Measurements from ENCODE around the gene NEURL1.
"Not testable (repeated sequence)": the region's sequence is repeated elsewhere in the genome, so short reads cannot be mapped to it uniquely, and the experiment has no call there.

NEURL1 gene

DNA sequence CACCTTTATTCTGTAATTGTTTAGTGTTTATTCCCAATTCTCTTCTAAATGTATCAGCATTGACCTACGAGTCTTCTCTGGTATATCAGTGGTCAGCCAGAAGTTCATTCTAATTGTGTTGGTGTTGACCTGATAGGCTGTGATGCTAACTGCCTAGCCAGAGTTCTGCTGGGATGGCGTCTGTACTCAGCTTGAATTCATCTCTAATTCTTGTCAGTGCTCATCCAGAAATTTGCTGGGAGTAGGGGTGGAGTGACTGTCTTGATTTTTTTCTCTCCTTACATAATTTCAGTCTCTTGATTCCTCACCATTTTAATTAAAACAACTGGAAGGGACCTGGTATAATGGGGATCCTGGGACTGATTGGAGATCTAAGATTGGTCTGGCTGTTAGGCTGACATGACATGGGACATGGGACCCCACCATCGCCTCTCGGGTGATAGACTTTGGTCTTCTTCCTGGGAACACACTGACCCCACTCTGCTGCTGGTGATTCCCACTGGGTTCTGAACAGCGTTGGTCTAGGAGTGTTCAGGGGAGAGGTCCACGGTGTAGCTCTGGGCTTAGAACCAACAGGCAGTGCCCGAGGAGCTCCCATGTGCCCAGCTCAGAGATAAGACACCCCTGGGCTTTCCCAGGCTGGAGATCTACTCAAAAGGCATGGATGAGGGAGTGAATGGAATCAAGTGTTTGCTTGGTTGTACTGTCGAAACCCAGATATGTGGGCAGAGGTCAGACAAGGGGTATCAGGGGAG, 3.8 kb downstream of the NEURL1 start:
- TF ChIP-seq CTCF (IDR thresholded peaks at IDR 0.05; ENCODE audit: low read depth, low read length), result no peak
- no peak for DNase-seq (ENCODE audit: extremely low read depth, low read depth)

DNA sequence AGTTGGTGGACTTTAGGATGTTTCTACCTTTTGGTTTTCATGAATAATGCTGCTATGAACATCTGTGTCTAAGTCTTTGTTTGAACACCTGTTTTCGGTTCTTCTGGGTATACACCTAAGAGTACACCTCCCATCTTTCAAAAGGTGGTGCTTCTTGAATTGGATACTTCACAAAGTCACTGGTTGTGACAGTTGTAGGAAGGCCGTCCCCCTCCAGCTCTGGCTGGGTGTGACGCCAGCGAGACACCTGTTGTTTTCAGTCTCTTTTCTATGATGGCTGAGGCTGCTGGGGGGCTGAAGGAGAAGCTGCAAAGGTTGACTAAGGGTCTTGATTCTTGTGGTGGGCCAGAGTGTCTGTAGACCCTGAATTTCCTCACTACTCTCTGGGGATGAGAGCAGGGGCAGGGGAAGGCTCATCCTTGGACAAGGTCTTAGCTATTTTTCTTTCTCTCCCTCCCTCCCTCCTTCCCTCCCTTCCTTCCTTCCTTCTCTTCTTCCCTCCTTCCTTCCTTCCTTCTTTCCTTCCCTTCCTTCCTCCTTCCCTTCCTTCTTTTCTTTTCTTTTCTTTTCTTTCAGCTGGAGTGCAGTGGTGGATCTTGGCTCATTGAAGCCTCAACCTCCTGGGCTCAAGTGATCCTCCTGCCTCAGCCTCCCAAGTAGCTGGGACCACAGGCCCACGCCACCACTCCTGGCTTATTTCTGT, 5.6 kb downstream of the NEURL1 start:
- DNase-seq (ENCODE audit: extremely low read depth, low read depth), result no peak
- no peak for TF ChIP-seq CTCF (IDR thresholded peaks at IDR 0.05; ENCODE audit: low read depth, low read length)

DNA sequence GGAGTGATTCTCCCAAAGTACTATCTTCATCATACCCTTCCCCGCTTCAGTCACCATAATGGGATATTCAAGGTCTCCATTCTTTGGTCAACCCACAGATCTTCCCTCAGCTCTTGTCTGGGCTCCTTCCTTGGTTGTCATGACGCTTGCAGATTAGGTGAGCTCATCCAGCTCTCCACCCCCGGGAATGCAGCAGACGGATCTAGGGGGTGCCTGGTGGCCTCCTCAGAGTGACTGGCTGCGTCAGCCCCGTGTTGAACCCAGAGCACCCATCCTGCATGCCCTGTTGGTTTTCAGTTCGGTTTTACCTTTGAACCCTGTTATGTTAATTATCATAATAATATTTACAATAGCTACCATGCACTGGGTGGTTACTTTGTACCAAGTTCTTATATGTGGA, 6.4 kb downstream of the NEURL1 start:
- no peak for TF ChIP-seq CTCF (IDR thresholded peaks at IDR 0.05; ENCODE audit: low read depth, low read length)

GRCh38 chr10:103500481-103500880, 7.0 kb downstream of the NEURL1 start:
- no peak for DNase-seq (ENCODE audit: extremely low read depth, low read depth)
- no peak for TF ChIP-seq CTCF (IDR thresholded peaks at IDR 0.05; ENCODE audit: low read depth, low read length)

More for the DNA sequence above, 6.4 kb downstream of the NEURL1 start:
- DNase-seq (ENCODE audit: extremely low read depth, low read depth), result no peak

DNA sequence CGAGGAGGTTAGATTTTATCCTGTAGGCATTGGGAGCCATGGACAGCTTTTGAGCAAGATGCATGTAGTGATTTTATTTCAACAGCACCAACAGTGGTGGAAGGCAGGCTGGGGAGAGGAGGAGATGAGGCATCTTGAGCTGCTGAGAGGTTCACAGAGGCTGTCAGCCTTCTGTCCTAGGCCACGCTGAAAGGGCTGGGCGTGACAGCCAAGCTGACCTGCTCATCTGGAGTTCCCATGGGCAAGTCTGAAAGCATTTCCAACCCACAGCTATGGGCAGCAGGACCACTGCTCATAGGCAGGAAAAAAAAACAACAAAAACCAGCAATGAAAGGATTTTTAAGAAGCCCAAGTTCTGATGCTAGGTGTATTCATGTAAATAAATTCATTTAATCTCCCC, 7.7 kb downstream of the NEURL1 start:
- DNase-seq (ENCODE audit: extremely low read depth, low read depth), result no peak
- TF ChIP-seq CTCF (IDR thresholded peaks at IDR 0.05; ENCODE audit: low read depth, low read length), result no peak

GRCh38 chr10:103502849-103503660, 9.6 kb downstream of the NEURL1 start:
- DNase-seq (ENCODE audit: extremely low read depth, low read depth), result no peak
- no peak for TF ChIP-seq CTCF (IDR thresholded peaks at IDR 0.05; ENCODE audit: low read depth, low read length)

DNA sequence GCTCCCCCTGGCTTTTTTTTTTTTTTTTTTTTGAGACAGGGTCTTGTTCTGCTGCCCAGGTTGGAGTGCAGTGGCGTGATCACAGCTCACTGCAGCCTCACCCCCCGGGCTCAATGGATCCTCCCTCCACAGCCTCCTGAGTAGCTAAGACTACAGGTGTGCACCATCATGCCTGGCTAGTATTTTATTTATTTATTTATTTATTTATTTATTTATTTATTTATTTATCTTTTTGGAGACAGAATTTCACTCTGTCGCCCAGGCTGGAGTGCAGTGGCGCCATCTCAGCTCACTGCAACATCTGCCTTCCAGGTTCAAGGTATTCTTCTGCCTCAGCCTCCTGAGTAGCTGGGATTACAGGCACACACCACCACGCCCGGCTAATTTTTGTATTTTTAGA, 10.3 kb downstream of the NEURL1 start:
- not testable (repeated sequence) for DNase-seq (ENCODE audit: extremely low read depth, low read depth)

All from AG09319 (cell line).